Retinal pigment epithelial cell (primary cell): ENCODE data around the gene SPAG17.

Experiments used
- DNase-seq: peaks from one replicate; pipeline ENCODE4 v3.0.0-alpha.2; 2010; ENCODE audit warnings: low read depth
- H3K4me3 ChIP-seq: 2 replicates; pipeline ENCODE4 v1.5.1; 2011; ENCODE audit warnings: mild to moderate bottlenecking, low read length, control low read depth, moderate library complexity
- TF ChIP-seq, protein P1 (sequence below): conservative IDR thresholded peaks from 2 replicates; pipeline ENCODE4 v1.5.1; 2011; ENCODE audit warnings: low read depth, low read length, control low read depth, inconsistent platforms

The SPAG17 gene

GRCh38 chr1:118039170-118039569 is 145.9 kb downstream of the SPAG17 start:
- DNase-seq, result no peak
- TF ChIP-seq, protein P1, sequence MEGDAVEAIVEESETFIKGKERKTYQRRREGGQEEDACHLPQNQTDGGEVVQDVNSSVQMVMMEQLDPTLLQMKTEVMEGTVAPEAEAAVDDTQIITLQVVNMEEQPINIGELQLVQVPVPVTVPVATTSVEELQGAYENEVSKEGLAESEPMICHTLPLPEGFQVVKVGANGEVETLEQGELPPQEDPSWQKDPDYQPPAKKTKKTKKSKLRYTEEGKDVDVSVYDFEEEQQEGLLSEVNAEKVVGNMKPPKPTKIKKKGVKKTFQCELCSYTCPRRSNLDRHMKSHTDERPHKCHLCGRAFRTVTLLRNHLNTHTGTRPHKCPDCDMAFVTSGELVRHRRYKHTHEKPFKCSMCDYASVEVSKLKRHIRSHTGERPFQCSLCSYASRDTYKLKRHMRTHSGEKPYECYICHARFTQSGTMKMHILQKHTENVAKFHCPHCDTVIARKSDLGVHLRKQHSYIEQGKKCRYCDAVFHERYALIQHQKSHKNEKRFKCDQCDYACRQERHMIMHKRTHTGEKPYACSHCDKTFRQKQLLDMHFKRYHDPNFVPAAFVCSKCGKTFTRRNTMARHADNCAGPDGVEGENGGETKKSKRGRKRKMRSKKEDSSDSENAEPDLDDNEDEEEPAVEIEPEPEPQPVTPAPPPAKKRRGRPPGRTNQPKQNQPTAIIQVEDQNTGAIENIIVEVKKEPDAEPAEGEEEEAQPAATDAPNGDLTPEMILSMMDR, result no peak

GRCh38 chr1:118032883-118033282 is 152.1 kb downstream of the SPAG17 start:
- DNase-seq, result no peak
- TF ChIP-seq, protein P1, result no peak
- H3K4me3 ChIP-seq, result no peak overlapping the region

More at GRCh38 chr1:118039170-118039569, 145.9 kb downstream of the SPAG17 start:
- H3K4me3 ChIP-seq, result no peak overlapping the region

DNA sequence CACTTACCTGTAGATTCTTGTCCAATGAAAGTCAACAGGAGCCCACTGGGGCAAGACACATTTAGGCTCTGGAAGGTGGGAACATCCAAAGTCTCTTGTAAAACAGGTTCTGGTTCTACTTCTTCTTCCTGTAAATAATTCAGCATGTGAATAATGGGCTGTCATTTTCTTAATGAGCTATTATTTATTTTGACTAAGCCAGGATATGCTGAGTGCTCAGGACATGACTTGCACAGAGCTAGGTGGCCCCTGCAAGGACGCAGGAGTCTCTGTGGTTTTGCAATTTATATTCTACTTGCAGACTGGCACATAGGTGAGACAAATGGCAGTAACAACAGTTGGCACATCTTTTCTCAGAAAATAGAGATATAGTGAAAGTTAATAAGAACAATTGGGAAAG is 156.8 kb downstream of the SPAG17 start:
- H3K4me3 ChIP-seq, result no peak overlapping the region
- DNase-seq, result no peak
- TF ChIP-seq, protein P1, result no peak

- no peak for DNase-seq
- H3K4me3 ChIP-seq, result no peak overlapping the region
- TF ChIP-seq, protein P1, result no peak
Measured at GRCh38 chr1:118023199-118023598, 161.8 kb downstream of the SPAG17 start.

GRCh38 chr1:118021668-118022067 is 163.4 kb downstream of the SPAG17 start:
- DNase-seq, result no peak
- TF ChIP-seq, protein P1, result no peak
- no peak overlapping the region for H3K4me3 ChIP-seq

DNA sequence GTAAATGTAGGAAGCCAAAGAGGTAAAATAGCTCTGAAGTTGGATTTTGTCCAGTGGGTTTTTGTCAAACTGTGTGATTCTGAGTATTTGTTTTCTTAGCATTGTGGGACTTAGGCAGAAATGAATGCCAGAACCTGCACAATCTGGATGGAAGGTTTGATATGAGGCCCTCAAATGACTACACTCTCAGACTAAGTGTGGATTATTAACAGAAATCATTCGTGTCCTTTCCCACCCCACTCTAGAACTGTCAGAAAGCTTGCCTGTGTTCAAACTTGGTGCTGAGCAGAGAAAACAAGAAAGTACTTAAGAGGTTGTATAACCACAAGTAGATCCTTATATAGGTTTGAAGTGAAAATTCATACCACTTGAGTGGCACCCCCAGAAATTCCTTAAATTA is 167.0 kb downstream of the SPAG17 start:
- H3K4me3 ChIP-seq, result no peak overlapping the region
- TF ChIP-seq, protein P1, result no peak
- DNase-seq, result no peak

- TF ChIP-seq, protein P1, result no peak
- no peak overlapping the region for H3K4me3 ChIP-seq
- DNase-seq, result no peak
Measured at GRCh38 chr1:118013938-118014337, 171.1 kb downstream of the SPAG17 start.
